Measurements from ENCODE around the gene LY6G6F. TPM values are rescaled to one million over a fixed set of nuclear protein-coding genes. Genes with fewer than 3 reads are reported as not detected.

The LY6G6F gene, protein sequence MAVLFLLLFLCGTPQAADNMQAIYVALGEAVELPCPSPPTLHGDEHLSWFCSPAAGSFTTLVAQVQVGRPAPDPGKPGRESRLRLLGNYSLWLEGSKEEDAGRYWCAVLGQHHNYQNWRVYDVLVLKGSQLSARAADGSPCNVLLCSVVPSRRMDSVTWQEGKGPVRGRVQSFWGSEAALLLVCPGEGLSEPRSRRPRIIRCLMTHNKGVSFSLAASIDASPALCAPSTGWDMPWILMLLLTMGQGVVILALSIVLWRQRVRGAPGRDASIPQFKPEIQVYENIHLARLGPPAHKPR
- total RNA-seq (not detected), polyA plus RNA-seq (not detected)
- long read RNA-seq, donor 1, result 0 reads
- long read RNA-seq, donor 2, result 0 reads
- long read RNA-seq, donor 3, result 0 reads
- long read RNA-seq, donor 4, result 0 reads

DNA sequence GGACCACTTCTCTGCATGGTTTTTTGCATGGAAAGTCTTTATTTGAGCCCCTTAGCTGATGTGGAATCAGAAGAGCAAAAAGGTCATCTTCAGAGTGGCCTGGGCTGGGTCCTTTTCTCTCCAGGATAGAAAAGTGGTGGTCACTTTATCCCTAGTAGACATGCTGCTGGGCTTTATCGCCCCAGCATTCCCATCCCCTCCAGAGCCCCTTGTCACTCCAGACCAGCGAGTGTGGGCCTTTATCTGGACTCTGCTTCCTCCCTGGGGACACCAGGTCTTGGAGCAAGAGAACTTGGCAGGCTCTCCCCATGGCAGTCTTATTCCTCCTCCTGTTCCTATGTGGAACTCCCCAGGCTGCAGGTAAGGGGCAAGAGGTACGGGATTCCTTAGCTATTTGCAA, at the start of gene LY6G6F:
Gene LY6G6F (plus strand): TSS at position 268 of the 400 bp plus-strand sequence. CDS start 41 bp downstream, at position 309.
- no peaks in the 10 kb centered on the region for H3K9me3 ChIP-seq (ENCODE audit: control insufficient read depth, low read length)
- no peaks in the 10 kb centered on the region for H3K27me3 ChIP-seq (ENCODE audit: control insufficient read depth, insufficient read depth)
- 21% methylated on average over 3 of the region's 3 CpGs for WGBS
- no peak within 1 kb of the TSS for H3K4me3 ChIP-seq (ENCODE audit: low read length)
- H3K4me1 ChIP-seq (ENCODE audit: control insufficient read depth, insufficient read depth, low read length), result peaks cover 5% of the 10 kb centered on the region
- DNase-seq (no peak), ATAC-seq (no peak)
- intact Hi-C loops (cut with DNase I), result no loop called here
- H3K27ac ChIP-seq (ENCODE audit: low read length), result no peak within 1 kb of the TSS

DNA sequence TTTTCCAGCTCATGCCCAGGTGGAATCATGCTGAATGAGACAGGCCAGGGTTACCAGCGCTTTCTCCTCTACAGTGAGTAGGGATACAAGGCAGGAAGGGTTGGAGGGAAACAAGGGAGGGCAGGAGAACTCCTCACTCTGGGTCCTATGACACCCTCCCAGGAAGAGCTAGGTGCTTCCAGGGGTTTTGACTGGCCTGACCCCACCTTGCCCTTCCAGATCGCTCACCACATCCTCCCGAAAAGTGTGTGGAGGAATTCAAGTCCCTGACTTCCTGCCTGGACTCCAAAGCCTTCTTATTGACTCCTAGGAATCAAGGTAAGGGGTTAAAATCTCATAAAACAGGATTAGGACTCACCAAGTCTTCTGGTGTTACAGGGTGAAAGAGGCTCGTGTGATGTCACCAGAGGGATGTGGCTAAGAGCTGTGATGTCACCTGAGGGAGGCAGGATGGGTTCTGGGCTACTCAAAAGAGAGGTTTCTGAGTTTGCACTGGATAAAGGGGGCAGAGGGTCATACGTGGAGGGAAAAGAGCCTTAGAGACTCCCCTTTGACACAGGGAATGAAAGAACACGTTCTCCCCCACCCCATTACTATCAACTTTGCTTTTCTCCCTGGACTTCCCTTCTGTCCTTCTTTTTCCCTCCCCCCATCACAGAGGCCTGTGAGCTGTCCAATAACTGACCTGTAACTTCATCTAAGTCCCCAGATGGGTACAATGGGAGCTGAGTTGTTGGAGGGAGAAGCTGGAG, 49.1 kb upstream of the LY6G6F start:
- ATAC-seq, result no peak
- H3K4me1 ChIP-seq (ENCODE audit: control insufficient read depth, insufficient read depth, low read length), result peaks cover 14% of the 10 kb centered on the region
- no peaks in the 10 kb centered on the region for H3K27me3 ChIP-seq (ENCODE audit: control insufficient read depth, insufficient read depth)
- 68% methylated on average over 6 of the region's 6 CpGs for WGBS
- DNase-seq, result no peak
- H3K4me3 ChIP-seq (ENCODE audit: low read length), result no peak overlapping the region
- H3K9me3 ChIP-seq (ENCODE audit: control insufficient read depth, low read length), result no peaks in the 10 kb centered on the region
- no peak overlapping the region for H3K27ac ChIP-seq (ENCODE audit: low read length)
- intact Hi-C loops (cut with DNase I), result no loop called here

DNA sequence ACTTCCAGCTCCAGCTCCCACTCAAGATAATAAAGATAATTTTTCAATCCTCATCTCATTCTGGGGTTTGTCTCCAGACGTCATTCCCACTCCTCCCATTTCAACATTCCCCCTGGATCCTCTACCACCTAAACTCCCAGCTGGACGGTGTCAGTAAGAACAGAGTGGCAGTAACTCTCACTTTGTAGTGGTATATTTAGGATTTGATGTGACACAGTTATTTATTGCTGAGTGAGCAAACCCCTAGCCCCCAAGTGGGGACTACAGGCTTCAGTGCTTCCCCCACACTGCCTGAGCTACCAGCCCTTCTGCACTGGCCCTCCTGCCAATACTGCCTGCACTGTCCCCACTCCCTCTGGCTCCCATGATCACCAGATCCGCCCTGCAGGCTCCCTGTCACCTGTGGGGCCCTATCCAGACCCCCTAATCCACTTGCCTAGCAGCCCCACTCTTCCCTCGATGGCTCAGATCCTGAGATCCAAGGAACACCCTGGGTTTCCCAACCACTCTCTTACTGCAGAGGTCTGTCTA, 48.4 kb upstream of the LY6G6F start:
- DNase-seq (no peak), ATAC-seq (no peak)
- no peaks in the 10 kb centered on the region for H3K27me3 ChIP-seq (ENCODE audit: control insufficient read depth, insufficient read depth)
- H3K4me3 ChIP-seq (ENCODE audit: low read length), result no peak overlapping the region
- H3K4me1 ChIP-seq (ENCODE audit: control insufficient read depth, insufficient read depth, low read length), result peaks cover 14% of the 10 kb centered on the region
- intact Hi-C loops (cut with DNase I), result no loop called here
- H3K9me3 ChIP-seq (ENCODE audit: control insufficient read depth, low read length), result no peaks in the 10 kb centered on the region
- H3K27ac ChIP-seq (ENCODE audit: low read length), result no peak overlapping the region
- WGBS, result 77% methylated on average over 4 of the region's 4 CpGs

DNA sequence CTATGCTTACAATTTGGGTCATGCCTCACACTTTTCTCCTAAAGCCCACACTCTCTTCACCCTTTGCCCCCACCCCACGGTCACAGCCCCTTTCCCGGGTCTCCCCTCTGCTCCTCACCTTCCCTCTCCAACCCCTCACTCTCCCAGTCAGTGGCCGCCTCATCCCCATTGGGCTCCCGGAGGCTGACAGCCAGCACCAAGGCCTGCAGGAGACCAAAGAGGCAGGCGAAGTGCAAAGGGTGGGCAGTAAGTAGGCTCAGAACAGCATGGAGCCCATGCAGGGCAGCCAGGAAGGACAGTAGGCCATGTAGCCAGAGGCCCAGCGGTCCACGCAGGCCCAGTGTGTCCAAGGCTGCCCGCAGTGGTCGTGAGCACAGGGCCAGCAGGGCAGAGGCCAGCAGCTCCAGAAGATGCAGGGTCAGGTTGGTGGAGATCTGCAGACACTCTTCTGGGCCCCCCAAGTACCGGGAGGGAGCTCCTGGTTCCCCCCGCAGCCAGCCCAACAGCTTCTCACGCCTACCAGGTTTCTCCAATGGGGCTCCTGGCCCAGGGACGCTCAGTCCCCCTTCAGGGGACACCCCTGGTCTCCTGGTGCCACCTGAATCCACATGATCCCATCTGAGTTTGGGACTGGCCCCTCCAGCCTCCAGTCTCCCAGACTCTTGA, 47.5 kb upstream of the LY6G6F start:
- Histone ChIP-seq H3K4me1 (ENCODE audit: control insufficient read depth, insufficient read depth, low read length) (peaks cover 14% of the 10 kb centered on the region), H3K27me3 (ENCODE audit: control insufficient read depth, insufficient read depth) (no peaks in the 10 kb centered on the region), H3K4me3 (ENCODE audit: low read length) (peak overlapping the region; percentile 90), H3K9me3 (ENCODE audit: control insufficient read depth, low read length) (no peaks in the 10 kb centered on the region), H3K27ac (ENCODE audit: low read length) (no peak overlapping the region)
- DNase-seq (no peak), ATAC-seq (no peak)
- 84% methylated on average over 13 of the region's 13 CpGs for WGBS
- intact Hi-C loops (cut with DNase I), result no loop called here

DNA sequence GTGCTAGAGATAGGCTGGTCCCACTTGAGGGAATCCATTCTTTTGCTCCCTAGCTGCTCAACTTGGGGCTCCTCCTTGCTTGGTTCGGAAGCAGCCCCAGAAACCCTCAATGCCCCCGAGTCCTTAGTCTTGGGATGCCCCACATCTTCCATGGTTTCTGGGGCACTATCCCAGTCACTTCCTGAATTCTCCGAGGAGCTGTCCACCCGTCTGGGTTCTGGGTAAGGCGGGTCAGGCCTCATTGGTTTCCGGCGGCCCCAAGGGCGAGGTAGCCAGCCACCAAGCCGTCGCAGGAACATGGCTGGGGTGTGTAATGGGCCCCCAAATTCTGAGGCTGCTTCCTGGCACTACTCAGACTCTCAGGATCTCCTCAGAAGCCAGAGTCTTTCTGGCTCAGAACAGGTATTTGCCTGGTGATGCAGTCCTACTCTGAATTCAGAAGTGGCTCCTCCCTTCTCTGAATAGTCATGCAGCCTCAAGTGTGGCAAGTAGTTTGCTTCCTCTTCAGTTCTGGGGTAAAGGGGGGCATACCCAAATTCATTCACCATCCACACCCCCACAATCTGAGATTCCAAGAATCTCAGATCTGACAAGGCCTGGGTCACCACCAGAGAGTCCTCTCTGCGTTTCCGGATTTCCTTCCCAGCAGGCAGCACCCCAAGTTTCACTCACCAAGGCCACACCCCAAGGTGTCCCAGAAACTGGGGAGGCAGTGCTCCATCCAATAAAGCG, 46.9 kb upstream of the LY6G6F start:
- H3K4me1 ChIP-seq (ENCODE audit: control insufficient read depth, insufficient read depth, low read length), result peaks cover 14% of the 10 kb centered on the region
- DNase-seq (no peak), ATAC-seq (peak in 1 of 2 donors; percentile 4)
- no peaks in the 10 kb centered on the region for H3K9me3 ChIP-seq (ENCODE audit: control insufficient read depth, low read length)
- H3K27ac ChIP-seq (ENCODE audit: low read length), result peak overlapping the region; percentile 90
- no peaks in the 10 kb centered on the region for H3K27me3 ChIP-seq (ENCODE audit: control insufficient read depth, insufficient read depth)
- peak overlapping the region; percentile 90 for H3K4me3 ChIP-seq (ENCODE audit: low read length)
- 19% methylated on average over 13 of the region's 13 CpGs for WGBS
- intact Hi-C loops (cut with DNase I), result loop anchor here in 1 of 4 donors (5.0 to 10.0 kb wide), 2 partner anchors 113 to 1315 kb away; partner anchors contain the start of genes ATP6V1G2 and NFKBIL1

DNA sequence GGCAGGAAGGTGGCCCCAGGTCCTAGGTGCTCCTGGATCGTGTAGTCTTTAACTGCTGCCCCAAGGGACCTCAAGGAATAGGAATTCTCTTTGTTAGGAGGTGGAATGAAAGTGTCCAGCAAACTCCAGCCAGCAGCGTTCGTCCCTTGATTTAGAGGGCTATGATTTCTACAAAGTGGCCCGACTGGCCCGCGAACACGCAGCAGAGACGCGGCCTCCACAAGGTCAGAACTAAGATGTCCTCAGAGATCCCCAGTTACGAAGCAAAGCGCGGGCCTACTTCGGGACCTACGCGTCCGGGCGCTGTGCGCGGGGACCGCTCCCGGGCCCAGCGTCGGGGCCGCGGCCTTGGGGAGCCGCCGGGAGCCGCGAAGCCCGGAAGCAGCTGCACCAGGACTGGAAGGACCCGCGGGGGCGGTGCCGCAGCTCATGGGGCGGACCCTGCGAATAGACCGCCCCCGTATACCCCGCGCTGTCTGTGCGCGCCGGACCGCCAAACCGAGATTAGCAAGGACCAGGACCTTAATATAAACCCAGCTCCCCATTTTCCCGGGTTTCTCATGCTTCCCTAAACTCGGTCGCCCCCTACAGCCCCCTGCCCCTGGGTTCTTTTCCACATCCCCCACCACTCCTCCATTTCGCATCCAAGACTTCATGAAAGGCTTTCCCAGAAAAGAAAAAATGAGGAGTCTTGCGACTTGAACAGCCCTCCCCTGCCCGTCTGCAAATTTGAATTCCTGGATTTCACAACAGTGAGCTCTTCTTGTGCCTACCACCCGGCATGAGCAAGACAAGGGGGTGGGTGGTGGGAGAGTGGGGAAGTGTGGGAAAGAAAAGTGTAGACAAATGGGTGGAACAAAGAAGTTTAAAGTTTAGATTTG, 46.0 kb upstream of the LY6G6F start, which contains the start of gene C6orf47:
Gene C6orf47 (minus strand): TSS at position 398 of the 881 bp plus-strand sequence. CDS start 831 bp downstream, outside the sequence.
- WGBS, result under 1% methylated on average over 52 of the region's 52 CpGs
- intact Hi-C loops (cut with DNase I), result loop anchor here in 1 of 4 donors (5.0 to 10.0 kb wide), 2 partner anchors 113 to 1314 kb away; partner anchors contain the start of genes ATP6V1G2 and NFKBIL1
- no peaks in the 10 kb centered on the region for H3K27me3 ChIP-seq (ENCODE audit: control insufficient read depth, insufficient read depth)
- H3K4me3 ChIP-seq (ENCODE audit: low read length), result peak within 1 kb of the TSS; percentile 90
- H3K9me3 ChIP-seq (ENCODE audit: control insufficient read depth, low read length), result no peaks in the 10 kb centered on the region
- DNase-seq (peak; percentile 91 to 96 (median 95)), ATAC-seq (peak; percentile 83 to 88)
- H3K4me1 ChIP-seq (ENCODE audit: control insufficient read depth, insufficient read depth, low read length), result peaks cover 14% of the 10 kb centered on the region
- H3K27ac ChIP-seq (ENCODE audit: low read length), result peak within 1 kb of the TSS; percentile 90

DNA sequence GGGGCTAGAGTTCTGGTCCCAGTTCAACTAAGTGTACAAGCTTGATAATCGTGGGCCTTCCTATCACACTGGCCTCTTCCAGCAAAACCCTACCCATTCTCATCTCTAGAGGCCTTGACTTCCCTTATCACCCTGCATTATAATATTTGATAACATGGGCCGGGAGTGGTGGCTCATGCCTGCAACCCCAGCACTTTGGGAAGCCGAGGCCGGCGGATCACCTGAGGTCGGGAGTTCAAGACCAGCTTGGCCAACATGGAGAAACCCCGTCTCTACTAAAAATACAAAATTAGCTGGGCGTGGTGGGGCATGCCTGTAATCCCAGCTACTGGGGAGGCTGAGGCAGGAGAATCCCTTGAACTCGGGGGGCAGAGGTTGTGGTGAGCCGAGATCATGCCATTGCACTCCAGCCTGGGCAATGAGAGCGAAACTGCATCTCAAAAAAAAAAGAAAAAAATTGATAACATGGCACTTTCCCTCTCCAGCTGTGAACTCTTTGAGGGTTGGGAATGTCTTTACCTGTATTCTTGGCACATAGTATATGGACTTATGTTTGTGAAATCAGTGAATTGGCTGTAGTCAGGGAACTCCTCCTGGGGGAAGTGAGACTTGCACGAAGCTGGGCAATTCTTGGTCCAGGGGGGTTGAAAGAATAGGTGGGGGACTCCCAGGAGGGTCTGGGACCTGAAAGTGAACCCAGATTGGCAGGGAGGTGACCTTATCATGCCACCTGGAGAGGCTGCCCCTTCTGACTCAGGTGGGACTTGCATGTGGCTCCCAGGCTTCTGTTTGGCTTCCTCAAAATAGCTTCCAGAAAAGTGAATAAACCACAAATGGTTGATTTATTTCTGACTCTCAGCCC, 45.2 kb upstream of the LY6G6F start:
- Histone ChIP-seq H3K4me3 (ENCODE audit: low read length) (peak overlapping the region; percentile 90), H3K27ac (ENCODE audit: low read length) (no peak overlapping the region), H3K9me3 (ENCODE audit: control insufficient read depth, low read length) (no peaks in the 10 kb centered on the region), H3K27me3 (ENCODE audit: control insufficient read depth, insufficient read depth) (no peaks in the 10 kb centered on the region), H3K4me1 (ENCODE audit: control insufficient read depth, insufficient read depth, low read length) (peaks cover 14% of the 10 kb centered on the region)
- 67% methylated on average over 12 of the region's 12 CpGs for WGBS
- ATAC-seq (no peak), DNase-seq (peak in 1 of 3 donors; percentile 37)
- intact Hi-C loops (cut with DNase I), result loop anchor here in 1 of 4 donors (5.0 to 10.0 kb wide), 2 partner anchors 114 to 1313 kb away; partner anchors contain the start of genes ATP6V1G2 and NFKBIL1

DNA sequence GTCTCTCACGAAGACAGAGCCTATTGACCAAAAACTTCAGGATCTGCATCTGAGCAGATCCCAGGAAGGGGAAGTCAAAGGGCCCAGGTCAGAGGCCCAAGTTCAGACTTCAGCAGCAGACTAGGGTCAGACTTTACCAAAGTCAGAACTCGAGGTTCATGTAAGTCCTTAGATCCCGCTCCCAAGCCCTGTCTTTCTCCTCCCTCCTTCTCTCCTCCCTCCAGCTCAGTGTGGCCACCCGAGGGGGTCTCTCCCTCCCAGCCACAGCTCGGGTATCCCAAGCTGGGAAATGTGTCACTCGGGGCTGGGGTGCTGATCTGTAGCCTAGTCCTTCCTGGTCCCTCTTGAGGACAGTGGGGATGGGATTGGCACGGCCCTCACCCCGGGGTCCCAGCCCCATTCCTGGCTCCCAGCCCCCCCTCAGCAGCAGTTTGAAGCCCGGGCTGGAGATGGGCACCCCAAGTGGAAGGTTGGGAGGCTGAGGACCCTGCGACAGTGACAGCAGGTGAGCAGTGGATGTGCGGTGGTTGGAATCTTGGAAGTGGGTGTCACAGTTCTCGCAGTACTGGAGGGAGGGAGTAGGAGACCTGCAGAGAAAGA, 44.4 kb upstream of the LY6G6F start:
- Histone ChIP-seq H3K27ac (ENCODE audit: low read length) (no peak overlapping the region), H3K9me3 (ENCODE audit: control insufficient read depth, low read length) (no peaks in the 10 kb centered on the region), H3K27me3 (ENCODE audit: control insufficient read depth, insufficient read depth) (no peaks in the 10 kb centered on the region), H3K4me1 (ENCODE audit: control insufficient read depth, insufficient read depth, low read length) (peaks cover 14% of the 10 kb centered on the region), H3K4me3 (ENCODE audit: low read length) (no peak overlapping the region)
- WGBS, result 87% methylated on average over 12 of the region's 12 CpGs
- peak in 1 of 3 donors; percentile 38 for DNase-seq
- ATAC-seq, result no peak
- intact Hi-C loops (cut with DNase I), result loop anchor here in 1 of 4 donors (5.0 to 10.0 kb wide), 2 partner anchors 115 to 1313 kb away; partner anchors contain the start of genes ATP6V1G2 and NFKBIL1
